NK-92 treated with Interleukin-12 subunit alpha and Interleukin-12 subunit beta, amount 100 ng/mL, for 24 hours (cell line): Measurements from ENCODE around the gene KCNF1.
"Not testable (repeated sequence)": the region's sequence is repeated elsewhere in the genome, so short reads cannot be mapped to it uniquely, and the experiment has no call there.

Experiments used
- DNase-seq: peaks from one replicate; lab custom pipeline; 2025; lab: John Stamatoyannopoulos, UW

The KCNF1 gene

DNA sequence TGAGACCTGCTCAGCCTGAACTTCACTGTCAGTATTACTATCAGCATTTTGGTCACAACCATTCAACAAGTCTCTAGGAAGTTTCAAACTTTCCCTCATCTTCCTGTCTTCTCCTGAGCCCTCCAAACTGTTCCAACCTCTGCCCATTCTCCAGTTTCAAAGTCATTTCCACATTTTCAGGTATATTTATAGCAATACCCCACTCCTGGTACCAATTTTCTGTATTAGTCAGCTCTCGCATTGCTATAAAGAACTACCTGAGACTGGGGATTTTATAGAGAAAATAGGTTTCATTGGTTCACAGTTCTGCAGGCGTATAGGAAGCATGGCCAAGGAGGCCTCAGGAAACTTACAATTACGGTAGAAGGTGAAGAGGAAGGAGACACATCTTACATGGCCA, 27.3 kb downstream of the KCNF1 start:
- DNase-seq: no peak

DNA sequence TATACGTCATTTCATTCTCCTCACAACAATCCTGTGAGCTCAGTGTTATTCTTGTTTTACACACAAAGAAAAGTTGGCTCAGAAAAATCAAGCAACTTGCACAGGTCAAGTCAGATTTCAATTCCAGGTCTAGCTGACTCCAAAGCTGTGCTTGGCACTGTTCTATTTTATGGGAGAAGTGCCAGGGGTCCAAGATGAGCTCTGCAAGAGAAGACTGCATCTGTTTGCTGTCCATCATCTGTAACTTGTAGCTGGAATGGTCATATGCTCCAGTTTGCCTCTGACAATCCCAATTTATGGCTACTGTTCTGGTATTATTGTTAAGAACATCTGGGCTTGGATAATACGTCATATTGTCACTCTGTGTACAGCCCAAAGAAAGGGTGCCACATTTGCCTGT, 28.9 kb downstream of the KCNF1 start:
- DNase-seq: no peak

DNA sequence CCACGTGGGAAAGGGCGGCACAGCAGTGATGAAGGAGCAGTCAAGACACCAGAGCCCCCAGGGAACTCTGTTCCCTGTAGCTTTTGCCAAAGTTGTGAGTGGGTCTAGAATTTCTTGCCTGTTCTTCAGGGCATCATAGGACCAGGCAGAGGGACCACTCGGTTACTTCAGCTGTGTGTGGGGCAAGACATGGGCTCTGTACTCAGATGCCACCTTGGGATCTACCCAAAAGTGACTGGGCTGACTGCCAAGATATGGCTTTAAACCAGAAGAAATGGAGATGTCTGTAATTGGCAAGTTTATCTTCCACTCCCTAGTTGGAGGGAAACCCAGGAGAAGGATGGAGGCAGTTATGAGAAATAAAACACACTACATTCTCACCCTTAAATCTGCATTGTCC, 29.6 kb downstream of the KCNF1 start:
- DNase-seq: no peak

DNA sequence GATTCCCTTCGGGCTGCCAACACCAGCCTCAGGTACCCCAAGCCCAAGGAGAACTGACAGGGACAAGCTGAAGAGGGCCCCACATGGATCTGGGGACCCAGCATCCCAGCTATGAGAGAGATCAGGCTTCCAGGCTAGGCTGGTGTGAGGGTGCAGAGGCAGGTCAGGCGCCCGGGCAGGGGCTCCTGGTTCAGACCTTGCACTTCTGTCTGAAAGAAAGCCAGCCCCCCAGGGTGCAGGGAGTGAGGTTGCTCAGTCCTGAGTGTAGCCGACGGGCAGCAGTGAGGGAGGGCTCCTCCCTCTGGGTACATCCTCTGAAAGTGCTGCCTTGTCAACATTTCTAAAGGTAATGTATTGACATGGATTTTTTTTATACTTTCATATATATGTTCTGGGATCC, 33.1 kb downstream of the KCNF1 start:
- no peak for DNase-seq

DNA sequence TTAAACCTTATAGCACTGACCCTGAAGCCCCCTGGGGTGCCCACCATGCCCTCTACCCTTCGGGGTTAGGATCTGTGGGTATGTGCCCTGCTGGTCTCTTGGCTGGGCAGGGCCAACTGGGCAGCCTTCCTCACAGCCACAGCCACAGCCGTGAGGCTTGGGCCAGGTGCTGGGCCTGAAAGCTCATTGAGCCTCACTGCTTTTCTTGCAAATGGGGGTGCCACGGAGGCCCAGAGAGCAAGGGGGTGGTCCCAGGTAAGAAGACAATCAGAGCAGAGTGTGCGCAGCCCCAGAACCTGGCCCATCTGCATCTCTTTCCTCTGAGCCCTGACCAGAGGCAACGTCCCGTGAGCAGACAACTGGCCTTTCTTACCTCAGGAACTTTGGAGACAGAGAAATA, 34.7 kb downstream of the KCNF1 start:
- no peak for DNase-seq

DNA sequence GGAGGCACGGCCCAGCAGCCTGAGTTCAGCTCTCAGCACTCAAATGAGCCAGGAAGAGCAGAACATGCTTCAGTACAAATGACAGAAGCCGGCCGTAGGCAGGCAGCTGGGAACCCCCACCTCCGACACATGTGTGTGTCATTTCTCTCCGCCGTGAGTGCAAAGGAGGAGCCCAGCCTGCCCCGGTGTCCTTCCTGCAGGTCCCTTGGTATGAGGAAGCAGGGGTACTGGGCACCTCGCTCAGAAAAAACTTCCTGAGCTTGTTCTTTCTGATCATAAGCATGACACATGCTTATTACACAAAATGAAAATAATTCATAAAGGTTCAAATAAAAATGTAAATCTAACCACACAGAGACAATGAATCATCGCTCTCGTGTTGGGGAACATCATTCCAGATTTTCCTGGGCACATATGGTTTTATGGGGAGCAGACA, 35.3 kb downstream of the KCNF1 start:
- no peak for DNase-seq

DNA sequence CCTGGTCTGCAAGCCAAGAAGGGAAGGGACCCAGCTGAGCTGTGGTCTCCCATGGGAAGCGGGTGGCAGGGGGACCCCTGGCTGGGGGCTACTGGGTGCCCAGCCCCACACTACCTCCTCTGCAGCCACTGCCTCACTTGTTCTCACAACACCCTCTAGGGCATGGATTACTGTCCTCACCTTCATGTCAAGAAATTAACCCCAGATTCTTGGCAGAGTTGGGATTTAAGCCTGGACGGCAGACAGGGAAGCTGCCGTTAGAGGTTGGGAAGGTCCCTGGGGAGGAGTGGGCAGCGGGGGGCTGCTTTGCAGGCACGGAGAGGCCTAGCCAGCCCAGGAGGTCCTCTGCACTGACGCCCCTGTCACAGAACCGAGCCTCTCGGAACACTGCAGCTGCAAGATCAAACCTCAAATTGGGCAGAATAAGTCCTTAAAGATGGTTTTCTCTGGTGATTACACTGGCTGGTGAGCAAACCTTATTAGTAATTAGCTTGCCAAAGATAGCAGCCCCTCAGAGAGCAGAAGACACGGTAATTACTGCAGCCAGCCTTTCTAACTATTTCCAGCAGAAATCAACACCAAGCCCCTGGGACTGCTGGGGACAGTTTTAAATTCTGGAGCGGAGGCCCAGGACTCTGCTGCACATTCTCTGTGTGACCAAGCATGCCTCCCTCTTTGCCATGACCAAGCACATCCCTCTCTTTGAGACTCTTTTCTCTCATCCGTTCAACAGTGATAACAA, 35.9 kb downstream of the KCNF1 start:
- no peak for DNase-seq

DNA sequence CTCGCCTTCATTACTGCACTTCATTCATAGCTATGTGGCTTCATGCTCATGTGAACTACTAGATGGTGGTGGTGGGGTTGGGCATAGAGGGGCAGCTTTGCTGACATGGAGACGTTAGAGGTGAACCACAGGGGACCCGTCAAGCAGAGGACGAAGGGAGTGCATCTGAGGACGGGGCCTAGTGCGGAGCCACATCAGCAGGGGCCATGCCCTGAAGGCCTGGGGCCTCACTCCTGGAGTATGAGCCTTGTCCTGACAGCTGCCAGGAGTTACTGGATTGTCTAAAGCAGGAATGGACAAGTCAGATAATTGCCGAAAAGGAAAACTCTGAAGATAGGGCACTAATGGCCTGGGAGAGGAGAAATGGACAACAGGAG, 36.4 kb downstream of the KCNF1 start:
- no peak for DNase-seq

DNA sequence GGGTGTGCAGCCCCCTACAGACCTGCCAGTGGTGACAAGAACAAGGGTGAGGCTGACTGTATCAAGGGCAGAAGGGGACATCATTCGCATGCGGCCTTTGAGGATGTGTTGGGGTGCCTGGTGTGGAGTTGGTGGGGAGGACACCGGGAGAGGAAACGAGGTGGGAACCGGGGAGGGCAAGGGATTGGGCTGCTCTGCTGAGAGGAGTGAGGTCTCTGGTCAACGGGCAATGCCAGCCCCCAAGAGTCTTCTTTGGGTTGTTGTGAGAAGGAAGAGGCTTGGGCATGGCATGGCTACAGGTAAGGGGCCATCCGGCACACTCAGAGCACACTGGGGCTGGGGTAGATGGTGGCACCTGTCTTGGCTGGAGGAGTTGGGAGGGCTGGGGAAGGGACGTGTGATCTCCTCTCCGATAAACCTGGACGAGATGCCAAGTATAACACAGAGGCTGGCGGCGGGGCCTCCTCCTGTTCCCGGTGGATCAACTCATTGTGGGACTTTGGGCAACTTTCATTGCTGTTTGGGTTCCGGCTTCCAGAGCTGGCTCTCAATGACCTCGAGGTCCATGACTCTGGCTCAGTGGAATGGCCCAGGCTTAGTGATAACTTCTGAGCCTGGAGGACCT, 37.0 kb downstream of the KCNF1 start:
- DNase-seq: no peak

DNA sequence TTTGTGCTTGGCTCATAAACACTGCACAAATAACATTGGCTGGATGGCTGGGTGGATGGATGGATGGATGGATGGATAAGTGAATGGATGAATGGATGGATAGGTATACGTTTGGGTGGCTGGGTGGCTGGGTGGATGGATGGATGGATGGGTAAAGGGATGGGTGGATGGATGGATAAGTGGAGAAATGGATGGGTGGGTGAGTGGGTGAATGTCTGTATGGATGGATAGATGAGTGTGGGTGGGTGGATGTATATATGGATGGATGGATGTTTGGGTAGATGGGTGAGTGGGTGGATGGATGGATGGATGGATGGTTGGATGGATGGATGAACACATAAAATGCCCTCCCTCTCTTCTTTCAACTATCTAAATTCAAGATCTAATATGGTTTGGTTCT, 38.1 kb downstream of the KCNF1 start:
- DNase-seq: no peak

DNA sequence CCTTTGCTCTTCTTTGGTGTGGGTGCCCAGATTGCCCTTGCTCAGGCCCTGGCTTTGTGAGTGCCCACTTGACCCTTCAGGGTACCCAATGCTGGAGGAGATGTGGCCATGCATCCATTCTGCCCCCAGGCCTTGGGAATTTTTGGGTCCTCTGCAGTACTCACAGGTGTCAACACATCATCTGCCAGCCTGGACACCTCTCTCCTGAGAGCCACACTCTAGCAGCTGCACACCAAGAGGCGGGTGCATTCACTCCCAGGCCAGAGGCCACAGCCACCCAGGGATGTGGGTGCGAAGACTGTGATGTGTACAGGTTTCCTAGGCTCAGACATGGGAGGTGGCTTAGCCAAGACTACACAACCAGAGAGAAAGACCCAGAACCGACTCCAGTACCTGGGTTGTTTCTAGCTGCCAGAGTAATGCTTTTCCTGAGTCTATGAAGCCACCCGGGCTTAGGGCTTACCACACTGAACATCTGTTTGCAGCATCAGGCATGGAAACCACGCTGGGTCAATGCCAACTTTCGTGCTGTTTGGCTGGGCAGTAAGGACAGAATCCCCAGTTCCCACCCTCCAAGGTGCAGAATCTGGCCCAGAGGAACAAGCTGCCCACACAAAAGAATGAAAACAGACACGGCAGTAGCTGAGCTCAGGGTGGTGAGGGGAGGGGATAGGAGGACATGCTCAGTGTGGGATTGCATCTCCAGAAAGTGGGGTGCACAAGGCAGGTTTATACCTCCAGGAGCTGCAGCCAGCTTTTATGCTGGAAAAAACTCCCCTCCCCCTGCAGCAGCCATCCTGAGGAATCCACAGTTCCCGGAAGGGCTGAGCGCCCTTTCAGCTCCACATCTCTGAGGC, 40.1 kb downstream of the KCNF1 start:
- DNase-seq: no peak

DNA sequence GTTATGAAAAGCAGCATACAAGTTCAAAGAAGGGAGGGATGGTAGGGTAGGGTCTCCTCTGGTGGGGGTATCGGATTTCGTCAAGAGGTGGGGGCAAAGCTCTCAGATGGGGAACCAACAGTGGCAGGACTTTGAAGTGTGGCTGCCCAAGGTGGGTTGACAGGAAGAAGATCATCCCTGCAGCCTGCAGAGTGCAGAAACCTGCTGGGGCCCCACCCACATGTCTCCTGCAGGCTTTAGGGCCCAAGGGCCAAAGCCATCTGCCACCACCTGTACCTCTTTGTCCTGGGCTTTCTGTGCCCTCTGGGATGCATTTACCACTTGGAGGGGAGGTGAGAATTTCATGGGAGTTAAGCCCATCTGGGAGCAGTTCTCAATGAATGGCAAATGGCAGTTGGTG, 42.7 kb downstream of the KCNF1 start:
- no peak for DNase-seq

DNA sequence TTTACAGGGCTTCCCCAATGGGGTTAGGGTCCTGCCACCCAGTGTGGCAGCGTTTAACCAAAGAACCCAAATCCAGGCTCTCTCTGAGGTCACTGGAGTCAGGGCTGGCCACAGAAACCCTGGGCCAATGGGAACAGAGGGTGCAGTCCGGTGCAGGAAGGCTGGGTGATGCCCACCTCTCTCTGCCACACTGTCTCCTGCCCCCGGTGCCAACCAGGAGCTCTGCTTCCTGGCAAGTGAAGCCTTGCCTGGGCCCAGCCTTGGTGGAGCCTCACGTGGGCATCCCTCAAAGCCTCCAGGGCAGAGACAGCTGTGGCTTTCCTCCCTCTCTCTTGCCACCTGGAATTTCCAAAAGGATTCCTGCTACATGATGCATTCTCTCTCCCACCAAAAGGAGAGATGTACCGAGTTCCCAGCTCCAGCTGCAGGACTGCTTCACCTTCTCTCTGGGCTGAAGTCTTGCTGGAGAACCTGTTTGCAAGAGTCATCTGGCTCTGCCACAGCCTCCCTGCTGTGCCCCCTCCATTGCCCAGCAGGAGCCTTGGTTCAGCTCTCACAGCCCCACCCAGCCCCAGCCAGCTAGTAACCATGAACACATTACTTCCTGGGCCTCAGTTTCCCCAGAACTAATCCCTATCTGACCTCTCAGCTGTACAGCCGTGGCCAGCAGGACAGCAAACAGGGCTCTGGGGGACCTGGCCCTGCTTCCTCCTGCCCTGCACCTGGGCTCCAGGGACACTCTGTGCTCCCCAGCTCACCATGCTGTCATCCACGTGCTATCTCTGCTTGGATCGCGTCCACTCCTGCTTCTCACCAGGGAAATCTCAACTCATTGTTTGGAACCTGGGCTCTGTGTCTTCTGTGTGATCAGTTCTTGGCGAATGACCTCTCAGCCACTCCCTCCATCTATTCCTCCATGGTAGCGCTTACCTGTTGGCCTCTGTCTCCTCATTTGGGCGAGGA, 43.4 kb downstream of the KCNF1 start:
- no peak for DNase-seq

DNA sequence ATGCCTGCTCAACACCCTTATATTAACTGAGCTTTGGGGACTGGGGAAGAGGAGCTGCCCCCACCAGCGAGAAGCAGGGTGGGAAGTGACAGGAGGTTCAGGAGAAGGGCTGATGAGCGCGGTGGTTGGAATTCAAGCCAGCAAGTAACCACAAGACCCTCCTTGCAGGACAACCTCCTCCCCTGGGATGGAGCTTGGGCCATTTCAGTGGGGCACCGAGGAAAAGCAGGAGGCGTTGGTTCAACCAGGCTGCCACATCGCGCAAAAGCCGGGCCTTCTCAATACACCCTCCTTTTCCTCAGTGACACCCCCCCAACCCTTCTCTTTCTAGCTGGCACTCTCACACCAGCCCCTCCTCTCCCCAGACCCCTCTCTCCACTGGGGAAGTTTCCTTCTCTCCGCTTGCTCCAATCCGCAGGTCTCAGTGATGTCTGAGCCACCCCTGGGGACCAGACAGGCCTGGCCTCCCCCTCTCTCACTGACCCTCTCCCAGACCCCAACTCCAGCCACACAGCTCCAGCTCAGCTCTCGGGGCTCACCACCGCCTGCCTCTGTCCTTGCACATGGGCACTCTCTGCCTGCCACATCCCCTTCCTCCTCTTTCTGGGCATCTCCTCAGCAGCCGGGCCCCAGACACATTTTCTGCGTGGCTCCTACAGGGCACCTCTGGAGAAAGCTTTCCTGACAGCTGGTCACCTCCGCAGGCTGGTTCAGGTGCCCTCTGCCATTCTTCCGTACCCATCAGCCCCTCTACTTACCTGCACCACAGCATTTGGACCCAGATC, 44.5 kb downstream of the KCNF1 start:
- DNase-seq: no peak

DNA sequence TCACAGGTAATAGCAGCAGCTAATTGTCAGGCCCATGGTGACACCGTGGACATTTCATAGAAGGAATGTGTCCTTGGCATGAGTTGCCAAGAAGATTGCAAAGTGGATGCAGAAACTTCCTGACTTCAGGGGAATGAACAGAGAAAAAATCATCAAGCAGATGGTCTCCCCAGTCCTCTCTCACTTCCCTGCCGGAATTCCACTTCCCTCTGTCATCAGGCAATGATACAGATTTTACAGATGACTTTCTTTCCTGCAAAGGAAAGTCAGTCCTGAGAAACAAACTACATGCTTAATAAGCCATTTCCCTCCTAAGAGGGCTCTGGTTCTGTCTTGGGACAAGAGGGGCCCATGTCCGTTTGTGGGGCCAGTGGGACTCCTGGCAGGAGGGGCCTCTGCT, 45.7 kb downstream of the KCNF1 start:
- no peak for DNase-seq

DNA sequence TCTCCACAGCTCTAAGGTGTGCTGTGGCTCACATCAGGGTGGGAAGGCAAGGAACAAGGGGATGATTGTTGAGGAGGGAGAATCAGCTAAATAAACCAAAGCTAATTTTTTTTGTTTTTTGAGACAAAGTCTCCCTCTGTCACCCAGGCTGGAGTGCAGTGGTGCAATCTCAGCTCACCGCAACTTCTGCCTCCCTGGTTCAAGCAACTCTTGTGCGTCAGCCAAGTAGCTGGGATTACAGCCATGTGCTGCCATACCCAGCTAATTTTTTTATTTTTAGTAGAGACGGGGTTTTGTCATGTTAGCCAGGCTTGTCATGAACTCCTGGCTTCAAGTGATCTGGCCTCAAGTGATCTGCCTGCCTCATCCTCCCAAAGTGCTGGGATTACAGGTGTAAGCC, 46.7 kb downstream of the KCNF1 start:
- DNase-seq: not testable (repeated sequence)

DNA sequence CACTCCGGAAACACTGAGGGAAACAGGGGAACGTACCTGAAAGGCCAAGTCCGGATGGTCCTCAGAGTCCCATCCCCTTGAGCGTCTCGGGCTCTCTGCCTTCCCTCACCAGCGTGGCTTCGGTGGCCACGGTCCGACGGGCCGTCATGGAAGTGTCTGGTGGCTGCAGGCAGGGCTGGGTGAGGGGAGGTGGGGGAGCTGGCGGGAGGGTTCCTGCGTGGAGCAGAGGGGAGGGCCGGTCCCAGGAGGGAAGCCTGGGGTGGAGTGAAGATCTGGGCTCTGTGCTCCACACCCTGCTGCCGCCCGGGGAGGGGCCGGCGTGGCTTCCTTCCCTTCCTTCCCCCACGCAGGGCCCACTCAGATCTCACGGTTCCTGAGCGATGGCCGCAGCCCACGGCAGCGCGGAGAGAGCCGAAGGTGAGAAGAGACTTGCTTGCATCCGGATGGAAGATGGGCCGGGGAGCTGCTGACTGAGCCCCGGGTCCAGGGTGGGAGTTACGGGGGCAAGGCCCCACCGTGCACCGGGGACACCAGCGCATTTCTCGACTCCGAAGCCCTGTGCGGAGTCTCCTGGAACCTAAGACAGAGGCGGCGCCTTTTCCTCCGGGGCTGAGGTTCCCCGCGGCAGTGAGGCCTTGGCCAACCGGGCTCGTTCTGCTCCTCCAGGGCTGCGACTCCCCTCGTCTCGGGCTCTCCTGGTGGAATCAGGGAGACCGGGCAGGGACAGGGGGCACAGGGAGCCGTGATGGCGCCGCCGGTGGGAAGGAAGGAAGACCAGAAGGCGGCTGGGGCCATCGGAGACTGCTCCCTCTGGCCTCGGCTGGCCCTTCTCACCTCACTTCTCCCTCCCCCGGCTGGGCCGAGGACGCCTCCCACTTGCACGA, 49.1 kb downstream of the KCNF1 start:
- no peak for DNase-seq

DNA sequence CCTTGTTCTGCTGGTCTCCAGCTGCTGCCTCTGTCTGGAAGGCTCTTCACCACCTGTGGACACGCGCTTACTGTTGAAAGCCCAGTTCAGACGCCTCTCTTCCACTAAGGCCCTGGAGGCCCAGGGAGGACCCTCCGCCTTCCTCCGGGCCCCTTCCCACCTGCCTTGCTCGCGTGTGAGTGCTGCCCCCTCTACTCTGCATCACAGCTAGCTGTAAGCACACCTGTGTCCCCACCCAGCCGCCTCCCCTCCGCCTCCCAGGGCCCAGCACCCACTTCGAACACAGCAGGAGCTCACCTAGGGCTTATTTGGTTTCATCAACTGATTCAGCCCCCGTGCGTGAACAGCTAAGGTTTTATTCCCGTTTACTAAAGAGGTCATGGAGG, 49.7 kb downstream of the KCNF1 start:
- no peak for DNase-seq

DNA sequence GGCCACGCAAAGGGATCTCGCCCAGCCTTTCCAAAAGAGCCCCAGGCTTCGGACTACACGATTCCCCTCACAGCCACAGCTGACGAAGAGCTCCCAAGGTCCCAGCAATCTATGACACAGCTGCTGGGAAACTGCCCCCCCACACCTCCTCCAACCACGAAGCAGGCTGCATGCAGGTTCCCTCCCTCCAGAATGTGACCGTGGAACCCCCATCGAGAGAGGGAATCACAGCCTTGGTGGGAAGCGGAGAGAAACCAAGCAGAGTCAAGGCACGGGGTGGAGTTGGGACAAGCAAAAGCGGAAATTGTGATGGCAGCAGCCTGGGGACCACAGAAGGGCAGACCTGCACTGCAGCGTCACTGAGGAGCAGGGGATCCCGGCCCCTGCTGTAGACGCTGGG, 50.3 kb downstream of the KCNF1 start:
- DNase-seq: no peak

DNA sequence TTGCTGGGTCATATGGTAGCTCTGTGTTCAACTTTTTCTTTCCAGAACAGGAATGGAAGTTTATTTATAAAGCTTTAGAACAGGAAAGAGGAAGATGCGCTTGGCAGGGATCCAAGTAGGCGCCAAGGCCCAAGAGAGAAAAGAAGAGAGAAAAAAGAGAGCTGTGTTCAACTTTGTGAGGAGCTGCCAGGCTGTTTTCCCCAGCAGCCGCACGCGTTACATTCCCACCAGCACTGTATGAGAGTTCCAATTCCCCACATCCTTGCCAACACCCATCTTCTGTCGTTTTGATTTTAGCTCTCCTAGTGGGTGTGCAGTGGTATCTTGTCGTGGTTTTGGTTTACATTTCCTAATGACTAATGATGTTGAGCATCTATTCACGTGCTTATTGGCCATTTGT, 51.4 kb downstream of the KCNF1 start:
- DNase-seq: no peak
